H54 (cell line): ENCODE measurements around the gene HEMK1.

ENCODE experiments used
- DNase-seq: peaks from one replicate; pipeline ENCODE4 v3.0.0; 2011; ENCODE audit warnings: low spot score, mixed read lengths; ENCODE audit not compliant: insufficient read length
- FAIRE-seq: peaks from 3 replicates; lab custom pipeline; 2011; peaks lifted over from hg19 to GRCh38; lab: Jason Lieb, UNC
- POLR2A ChIP-seq: IDR thresholded peaks from 2 replicates; pipeline ENCODE4 v1.6.1; 2011; ENCODE audit warnings: low read depth, mild to moderate bottlenecking, low read length

Gene HEMK1

DNA sequence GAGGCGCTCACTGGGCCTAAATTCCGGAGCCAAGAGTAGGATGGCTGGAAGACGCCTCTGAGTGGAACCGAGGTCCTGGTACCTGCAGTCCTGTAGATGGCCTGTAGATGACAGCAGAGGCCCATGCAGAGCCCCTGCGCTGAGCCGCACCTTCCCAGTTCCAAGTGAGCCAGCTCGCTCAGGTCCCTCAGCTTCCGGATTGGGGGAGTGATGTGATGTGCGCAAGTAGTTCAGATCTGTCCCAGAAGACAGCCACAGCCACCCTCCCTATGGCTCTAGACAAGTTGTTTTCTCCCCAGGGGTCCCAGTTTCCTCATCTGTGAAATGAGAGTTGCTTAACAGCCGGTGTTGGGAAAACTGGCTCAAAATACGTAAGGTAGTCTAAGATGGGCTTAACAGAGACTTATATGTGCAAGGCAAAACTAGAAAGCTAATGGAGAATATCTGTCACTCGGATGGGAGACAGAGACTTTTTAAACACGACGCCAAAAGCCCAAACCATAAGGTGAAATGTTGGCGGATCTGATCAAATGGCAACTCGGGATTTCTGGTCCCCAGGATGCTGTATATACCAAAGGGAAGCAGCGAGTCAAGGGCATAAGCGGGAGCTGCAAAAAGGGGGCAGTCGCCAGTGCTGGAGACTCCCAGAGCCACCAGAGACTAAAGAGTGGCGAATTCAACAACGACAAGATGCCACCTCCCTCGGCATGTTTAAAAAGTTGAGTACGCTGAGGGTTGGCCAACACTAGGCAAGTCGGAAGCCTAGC, 46.9 kb downstream of the HEMK1 start:
- FAIRE-seq, result no peak
- peak; percentile 86 for DNase-seq
- no peak for TF ChIP-seq POLR2A

DNA sequence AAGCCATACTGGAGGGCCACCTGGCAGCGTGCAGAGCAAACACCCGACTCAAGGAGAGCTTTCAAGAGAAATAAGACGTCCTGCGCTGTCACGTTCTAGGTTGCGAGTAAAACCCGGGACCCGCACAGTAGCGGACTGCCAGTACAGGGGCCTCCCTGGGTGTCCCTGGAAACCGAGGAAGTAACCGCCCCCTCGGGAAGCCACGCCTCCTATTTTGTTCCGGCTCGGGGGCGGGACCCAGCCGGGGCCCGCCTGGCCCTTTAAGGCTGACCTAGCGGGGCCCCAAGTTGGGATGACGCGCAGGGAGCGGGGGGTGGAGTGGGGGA, 47.4 kb downstream of the HEMK1 start:
- no peak for FAIRE-seq
- peak; percentile 82 for DNase-seq

DNA sequence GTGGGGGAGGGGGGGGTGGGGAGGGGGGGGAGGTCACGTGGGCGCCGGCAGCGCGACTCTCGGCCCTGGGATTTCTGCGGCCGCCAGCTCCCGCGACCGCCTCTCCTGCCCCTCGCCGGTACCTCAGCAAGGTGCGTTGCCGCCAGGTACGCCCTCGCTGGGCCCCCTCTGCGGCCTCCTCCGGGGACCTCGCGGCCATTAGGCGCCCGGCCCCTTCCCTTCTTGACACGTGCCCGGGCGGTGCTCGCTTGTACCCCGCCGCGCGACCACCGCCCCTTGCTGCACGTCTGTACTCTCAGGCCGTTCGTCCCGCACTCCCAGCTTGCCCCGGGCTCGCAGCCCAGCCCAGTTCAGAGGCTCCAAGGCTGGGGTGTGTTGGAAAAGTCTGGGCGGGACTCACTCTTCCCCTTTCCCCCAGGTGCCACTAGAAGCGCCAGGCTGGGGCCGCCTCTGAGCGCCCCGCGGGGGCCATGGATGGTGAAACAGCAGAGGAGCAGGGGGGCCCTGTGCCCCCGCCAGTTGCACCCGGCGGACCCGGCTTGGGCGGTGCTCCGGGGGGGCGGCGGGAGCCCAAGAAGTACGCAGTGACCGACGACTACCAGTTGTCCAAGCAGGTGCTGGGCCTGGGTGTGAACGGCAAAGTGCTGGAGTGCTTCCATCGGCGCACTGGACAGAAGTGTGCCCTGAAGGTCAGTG, 47.9 kb downstream of the HEMK1 start, which contains the start of gene MAPKAPK3:
TSS of gene MAPKAPK3 (plus strand) at position 56 of the 696 bp plus-strand sequence. CDS start at position 471, 415 bp downstream.
- TF ChIP-seq POLR2A, result no peak
- DNase-seq (no peak), FAIRE-seq (no peak)

More for the DNA sequence above, 47.4 kb downstream of the HEMK1 start:
- no peak for TF ChIP-seq POLR2A

DNA sequence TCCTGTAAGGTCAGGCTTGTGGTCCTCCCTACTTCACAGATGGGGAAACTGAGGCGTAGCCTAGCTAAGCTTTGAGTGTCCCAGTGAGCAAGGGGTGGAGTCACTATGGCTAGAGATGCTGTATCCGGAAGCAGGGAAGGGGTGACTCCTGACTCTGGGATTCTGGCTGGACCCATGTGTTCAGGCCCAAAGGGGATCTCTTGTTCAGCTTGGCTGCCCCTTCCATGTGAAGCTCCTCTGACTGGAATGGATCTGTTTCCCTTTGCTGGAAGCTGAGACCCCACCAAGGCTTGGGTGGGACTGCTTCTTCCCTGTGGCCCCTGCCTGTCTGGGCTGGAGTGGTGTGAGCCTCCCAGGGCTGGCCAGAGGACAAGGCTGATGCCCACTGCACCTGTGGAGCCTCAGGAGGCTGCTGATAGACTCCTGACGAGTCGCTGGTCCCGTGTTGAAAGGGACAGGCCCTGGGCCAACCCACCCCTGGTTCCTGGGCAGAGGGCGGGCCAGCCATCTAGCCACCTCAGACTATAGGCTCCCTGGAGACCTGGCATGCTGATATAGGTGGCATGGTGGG, 48.7 kb downstream of the HEMK1 start:
- DNase-seq (no peak), FAIRE-seq (no peak)
- no peak for TF ChIP-seq POLR2A

DNA sequence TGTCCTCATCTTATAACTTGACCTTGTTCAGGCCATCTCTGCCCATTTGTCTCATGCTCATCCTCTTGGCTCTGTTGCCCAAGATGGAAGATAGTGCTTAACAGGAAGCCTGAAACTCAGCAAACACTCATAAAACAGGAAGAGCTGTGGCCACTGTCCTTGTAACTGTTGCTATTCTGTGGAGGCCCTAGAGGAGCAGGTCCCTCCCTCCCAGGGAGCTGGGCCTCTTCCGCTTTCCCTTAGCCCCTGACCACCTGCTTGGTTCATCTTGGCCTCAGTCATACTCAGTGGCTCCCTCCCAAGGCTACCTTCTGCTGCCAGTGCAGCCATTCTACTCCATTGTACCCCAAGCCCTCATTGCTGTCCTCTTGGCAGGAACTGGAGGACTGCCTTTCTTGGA, 51.1 kb downstream of the HEMK1 start:
- no peak for DNase-seq
- FAIRE-seq, result no peak
- TF ChIP-seq POLR2A, result no peak

DNA sequence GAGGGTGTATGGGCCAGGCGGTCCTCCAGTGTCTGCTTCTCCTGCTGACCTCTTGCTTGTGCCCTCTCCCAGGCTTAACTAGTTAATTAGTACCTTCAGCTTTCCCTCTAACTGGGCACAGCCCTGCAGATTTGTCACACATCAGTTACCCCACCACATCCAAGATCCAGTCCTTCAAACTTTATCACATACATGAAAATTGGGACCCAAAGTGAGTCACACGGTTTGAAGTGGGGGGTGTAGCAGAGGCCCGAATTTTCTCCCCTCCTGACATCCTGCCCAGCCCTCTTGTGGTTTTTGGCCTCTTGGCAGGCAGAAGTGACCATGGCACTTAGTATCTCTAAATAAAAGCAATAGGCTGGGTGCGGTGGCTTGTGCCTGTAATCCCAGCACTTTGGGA, 51.5 kb downstream of the HEMK1 start:
- FAIRE-seq (no peak), DNase-seq (peak; percentile 29)

DNA sequence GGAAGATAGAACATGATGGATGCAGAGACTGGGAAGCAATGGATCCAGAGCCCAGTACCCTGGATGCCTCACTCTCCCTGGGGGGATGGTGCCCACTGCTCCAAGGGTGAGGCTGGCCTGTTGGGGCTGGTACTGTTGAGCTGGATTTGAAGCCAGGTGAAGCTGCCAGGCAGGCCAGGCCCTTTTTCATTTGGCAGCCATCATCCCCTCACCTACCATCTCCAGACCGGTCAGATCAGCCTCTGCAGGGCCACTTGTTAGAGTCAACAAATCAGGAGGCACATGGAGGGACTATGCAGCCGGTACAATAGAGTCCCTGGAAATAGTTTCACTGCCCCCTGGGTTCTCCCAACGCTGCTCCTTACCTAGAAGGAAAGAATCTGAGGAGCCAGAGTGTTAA, 53.6 kb downstream of the HEMK1 start:
- FAIRE-seq (no peak), DNase-seq (no peak)
- no peak for TF ChIP-seq POLR2A

More for the DNA sequence above, 51.5 kb downstream of the HEMK1 start:
- TF ChIP-seq POLR2A, result no peak

DNA sequence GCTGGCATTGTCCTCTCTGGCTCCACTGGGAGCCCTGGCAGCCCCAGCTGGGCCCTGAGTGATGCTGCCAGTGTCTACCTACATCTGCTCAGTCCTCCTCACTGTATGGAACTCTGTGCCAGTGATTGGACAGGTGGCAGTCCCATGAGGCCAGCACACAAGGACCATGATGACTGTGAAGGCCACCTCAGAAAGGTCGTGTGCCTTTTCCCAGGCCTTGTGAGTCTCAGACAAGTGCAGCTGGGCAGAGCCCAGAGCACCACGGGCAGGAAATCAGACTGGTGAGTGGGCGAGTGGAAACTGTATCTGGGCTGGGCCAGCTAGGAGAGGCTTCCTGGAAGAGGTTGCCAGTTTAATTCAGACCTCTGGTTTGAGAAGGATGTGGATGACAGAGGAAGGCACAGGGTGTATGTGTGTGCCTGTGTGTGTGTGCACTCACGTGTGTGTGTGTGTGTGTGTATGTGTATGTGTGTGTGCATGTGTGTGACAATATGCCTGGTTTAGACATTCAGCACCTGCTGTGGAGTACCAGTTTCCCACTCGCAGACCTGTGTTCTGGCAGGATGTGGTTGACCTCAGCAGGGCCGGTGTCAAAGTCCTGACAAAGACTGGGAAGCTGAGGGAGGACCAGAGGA, 54.6 kb downstream of the HEMK1 start:
- FAIRE-seq (no peak), DNase-seq (no peak)

DNA sequence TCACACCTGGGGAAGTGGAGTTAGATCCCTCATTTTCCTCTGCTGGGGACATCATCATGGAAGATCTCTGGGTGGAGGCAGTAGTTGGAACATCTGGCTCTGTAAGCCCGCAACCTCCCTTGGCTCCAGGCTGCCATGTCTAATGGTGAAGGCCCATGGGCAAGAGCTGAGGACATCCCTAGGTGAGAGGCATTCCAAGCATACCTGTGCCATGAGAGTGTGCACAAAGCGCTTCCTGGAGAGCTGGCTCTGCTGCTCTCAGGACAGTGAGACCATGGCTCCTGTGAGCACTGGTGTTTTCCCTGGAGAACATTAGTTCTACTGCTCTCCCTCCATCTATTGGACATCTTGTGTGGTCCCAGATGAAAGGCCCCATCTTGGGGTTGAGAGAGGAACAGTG, 55.3 kb downstream of the HEMK1 start:
- DNase-seq, result no peak
- TF ChIP-seq POLR2A, result no peak
- no peak for FAIRE-seq

More for the DNA sequence above, 54.6 kb downstream of the HEMK1 start:
- TF ChIP-seq POLR2A, result no peak

DNA sequence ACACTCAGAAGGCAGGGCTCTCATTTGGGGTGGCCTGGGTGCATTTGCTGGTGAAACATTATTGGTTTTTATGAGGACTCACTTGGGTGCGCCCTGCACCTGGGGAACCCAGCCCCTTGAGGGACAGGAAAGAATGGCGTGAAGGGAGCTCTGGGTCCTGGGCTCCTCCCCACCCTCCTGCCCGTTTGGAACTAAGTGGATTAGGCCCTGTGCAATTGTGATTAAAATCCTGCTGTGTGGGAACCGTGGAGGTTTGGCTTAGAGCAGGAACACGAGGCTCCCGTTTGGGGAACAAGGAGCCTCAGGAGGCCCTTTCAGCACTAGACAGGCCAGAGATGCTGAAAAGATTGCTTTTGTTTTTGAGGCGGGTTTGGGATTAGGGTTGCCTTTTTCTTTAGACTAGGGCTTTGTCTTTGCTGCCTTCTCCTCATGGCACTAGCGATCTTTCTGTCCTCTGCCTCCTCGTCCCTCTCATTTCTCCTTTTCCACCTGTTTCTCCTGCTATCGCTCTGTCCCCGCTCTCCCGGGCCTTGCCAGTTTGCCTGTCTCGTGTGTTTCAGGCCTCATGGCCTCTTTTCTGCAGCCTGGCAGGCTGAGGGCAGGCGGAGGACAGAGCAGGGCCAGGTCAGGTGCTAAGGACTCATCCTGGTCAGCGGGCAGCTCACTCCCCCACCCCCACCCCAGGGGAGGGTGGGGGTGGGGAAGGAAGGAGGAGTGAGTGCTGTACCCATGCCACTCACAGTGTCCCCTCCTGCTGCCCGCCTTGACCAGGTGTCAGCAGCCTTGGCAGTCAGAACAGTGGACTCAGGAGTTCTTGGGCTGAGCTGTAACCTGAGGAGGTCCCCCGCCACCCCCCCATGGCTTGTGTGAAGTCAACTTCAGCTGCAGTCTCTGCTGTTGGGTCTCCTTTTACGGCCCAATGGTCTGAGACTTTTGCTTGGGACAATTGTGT, 56.2 kb downstream of the HEMK1 start:
- no peak for TF ChIP-seq POLR2A
- FAIRE-seq (no peak), DNase-seq (no peak)

DNA sequence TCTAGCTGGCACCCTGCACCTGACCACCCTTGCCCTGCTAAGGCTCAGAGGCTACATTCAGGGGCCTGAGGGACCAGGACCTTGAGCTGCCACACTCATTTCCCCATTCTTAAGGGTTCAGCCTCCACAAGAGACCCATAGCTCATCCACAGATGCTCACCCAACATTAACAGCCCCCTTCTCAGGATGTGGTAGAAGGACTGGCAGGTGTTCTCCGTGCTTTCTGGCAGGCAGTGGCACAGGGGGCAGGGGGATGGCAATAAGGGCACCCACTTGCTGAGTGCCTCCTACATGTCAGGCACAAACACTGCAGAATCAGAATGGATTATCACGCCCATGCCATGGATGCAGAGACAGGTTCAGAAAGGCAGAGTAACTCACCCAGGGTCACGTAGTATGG, 57.1 kb downstream of the HEMK1 start:
- no peak for TF ChIP-seq POLR2A
- FAIRE-seq (no peak), DNase-seq (no peak)

DNA sequence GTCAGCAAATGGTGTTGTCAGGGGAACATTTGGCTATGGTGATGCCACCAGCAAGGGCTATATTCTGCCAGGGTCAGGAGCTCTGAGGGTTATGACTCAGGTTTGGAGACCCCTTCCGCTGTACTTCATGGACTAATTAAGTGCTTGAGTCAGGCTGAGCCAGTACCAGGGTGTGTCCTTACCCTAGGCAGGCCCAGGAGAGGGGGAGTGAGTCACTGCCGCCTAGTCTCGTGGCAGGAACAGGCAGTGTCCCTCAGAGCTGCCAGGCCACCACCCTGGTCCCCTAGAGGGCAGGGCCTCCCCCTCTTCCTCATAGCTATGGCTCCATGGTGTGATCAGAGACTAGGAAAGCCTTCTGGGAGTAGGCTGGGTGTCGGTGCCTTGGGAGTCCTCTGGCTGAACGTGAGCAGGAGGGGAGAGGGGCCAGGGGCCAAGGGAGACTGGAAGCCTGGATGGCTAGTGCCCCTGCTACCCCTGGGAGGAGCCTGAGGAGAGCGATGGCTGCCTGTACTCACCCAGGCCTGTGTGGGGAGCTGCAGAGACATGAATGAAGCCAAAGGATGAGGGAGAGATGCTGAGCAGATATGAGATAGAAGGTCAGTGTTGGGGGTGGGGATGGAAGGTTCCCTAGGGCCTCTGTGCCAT, 58.2 kb downstream of the HEMK1 start:
- DNase-seq (peak; percentile 91), FAIRE-seq (peak; percentile 78)
- TF ChIP-seq POLR2A, result no peak

DNA sequence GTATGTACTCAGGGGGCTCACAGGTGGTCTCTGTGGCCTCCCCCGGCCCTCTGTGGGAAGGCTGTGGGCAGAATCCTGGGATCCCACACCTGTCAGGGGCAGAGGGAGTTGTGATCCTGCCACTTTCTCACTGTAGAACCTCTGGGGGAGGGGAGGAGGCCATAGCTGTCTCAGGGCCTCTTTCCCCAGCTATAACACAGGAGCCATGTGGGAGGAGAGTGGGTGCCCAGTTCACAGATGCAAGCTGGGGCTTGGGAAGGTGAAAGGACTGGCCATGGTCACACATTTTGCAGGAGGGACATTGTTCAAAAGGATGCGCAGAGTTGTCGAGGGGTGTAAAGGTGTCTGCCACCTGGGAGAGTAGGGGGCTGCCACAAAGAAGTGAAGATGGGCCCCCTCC, 59.3 kb downstream of the HEMK1 start:
- DNase-seq (no peak), FAIRE-seq (no peak)
- no peak for TF ChIP-seq POLR2A
